GM12892 (cell line): ENCODE results near the gene ZNF532.

Experiments
- POLR2A ChIP-seq: IDR thresholded peaks from 2 replicates; pipeline ENCODE4 v1.6.1; 2011; ENCODE audit warnings: low read depth, low read length, control low read depth
- POLR2AphosphoS5 ChIP-seq: IDR thresholded peaks from 2 replicates; pipeline ENCODE4 v1.6.1; 2011; ENCODE audit warnings: low read depth, low read length, control low read depth
- TAF1 ChIP-seq: IDR thresholded peaks from 2 replicates; pipeline ENCODE4 v1.6.1; 2011; ENCODE audit warnings: low read depth, mild to moderate bottlenecking, control low read depth, low read length, borderline replicate concordance

DNA sequence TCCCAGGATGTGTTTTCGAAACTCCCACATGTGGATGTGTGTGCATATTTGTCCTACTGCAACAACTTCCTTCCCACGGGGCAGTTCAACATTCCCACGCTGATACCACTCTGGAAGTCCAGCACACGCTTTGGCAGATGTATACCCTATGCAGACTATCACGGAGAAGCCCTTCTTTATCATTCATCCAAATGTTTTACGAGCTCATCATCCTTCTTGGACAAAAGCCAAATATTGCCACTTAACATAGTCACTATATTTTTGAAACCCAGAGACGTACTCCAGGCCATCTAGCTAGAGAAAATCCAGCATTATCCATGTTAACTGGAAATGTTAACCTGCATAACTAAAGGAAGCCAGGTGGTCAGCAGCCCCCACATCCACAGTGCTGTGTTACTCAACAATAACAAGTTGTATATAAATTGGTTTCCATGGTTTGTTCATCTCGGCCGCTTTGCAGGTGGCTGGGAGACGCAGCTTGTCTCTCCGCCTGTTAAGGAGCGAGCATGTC, 131.5 kb downstream of the ZNF532 start:
- no peak for TF ChIP-seq POLR2A
- TF ChIP-seq POLR2AphosphoS5, result no peak
- no peak for TF ChIP-seq TAF1
